ENCODE measurements around the gene PPP2R3A. TPM values are rescaled to one million over a fixed set of nuclear protein-coding genes. Genes with fewer than 3 reads are reported as not detected.

The PPP2R3A gene
- total and polyA plus RNA-seq, 2 experiments from 2014 or later = 18.3 to 43.9 TPM

DNA sequence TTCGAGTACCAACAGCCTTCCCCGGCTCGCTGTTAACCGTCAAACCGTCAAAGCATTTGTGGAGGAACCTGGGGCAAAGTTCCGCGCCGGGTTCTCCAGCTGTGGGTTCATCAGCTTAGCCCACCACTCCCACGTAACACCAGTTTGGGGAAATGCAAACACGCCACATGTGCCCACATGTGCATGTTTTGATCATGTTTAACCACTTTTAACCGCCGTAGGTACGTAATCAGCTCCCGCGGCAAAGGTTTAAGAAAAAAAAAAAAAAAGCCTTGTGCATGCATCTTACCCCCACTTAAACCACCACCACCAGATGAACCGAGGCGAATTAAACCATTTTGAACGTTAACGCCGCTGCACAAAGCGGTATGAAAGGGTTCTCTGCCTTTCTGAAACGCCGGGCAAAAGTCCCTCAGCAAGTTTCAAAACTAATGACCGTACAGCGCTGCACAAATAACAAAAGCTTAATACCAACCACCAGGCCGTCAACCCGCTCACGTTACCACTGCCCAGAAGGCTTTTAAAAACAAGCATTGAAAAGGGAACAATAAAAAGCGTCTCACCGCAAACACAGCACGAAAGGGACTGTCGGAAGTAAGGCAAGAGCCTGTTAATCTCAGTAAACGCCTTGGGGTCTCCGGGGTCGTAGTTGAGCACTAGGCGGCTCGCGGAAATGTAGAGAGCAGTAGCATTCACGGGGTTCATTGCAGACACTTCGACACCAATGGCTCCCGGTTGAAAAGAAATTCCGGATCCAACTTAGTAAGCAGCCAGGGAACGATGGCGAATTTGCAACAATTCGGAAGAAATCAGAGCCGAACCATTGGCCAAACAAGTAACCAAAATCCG lies 229.1 kb downstream of the PPP2R3A start:
- peak overlapping the region; percentile 96 for H3K4me3 ChIP-seq
- H3K36me3 ChIP-seq = no peaks in the 10 kb centered on the region
- H3K27me3 ChIP-seq = no peaks in the 10 kb centered on the region
- peak overlapping the region; percentile 99 for H3K27ac ChIP-seq
- peaks cover 20% of the 10 kb centered on the region for H3K4me1 ChIP-seq (ENCODE audit: low read depth)
- TF ChIP-seq, protein P1, sequence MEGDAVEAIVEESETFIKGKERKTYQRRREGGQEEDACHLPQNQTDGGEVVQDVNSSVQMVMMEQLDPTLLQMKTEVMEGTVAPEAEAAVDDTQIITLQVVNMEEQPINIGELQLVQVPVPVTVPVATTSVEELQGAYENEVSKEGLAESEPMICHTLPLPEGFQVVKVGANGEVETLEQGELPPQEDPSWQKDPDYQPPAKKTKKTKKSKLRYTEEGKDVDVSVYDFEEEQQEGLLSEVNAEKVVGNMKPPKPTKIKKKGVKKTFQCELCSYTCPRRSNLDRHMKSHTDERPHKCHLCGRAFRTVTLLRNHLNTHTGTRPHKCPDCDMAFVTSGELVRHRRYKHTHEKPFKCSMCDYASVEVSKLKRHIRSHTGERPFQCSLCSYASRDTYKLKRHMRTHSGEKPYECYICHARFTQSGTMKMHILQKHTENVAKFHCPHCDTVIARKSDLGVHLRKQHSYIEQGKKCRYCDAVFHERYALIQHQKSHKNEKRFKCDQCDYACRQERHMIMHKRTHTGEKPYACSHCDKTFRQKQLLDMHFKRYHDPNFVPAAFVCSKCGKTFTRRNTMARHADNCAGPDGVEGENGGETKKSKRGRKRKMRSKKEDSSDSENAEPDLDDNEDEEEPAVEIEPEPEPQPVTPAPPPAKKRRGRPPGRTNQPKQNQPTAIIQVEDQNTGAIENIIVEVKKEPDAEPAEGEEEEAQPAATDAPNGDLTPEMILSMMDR (IDR thresholded peaks at IDR 0.05; ENCODE audit: low read depth, low read length) = no peak
- peak in 1 of 2 donors; percentile 46 for DNase-seq (ENCODE audit: low read depth in 1 of 2, low spot score in 1 of 2)
- no peaks in the 10 kb centered on the region for H3K9me3 ChIP-seq (ENCODE audit: low read depth)

DNA sequence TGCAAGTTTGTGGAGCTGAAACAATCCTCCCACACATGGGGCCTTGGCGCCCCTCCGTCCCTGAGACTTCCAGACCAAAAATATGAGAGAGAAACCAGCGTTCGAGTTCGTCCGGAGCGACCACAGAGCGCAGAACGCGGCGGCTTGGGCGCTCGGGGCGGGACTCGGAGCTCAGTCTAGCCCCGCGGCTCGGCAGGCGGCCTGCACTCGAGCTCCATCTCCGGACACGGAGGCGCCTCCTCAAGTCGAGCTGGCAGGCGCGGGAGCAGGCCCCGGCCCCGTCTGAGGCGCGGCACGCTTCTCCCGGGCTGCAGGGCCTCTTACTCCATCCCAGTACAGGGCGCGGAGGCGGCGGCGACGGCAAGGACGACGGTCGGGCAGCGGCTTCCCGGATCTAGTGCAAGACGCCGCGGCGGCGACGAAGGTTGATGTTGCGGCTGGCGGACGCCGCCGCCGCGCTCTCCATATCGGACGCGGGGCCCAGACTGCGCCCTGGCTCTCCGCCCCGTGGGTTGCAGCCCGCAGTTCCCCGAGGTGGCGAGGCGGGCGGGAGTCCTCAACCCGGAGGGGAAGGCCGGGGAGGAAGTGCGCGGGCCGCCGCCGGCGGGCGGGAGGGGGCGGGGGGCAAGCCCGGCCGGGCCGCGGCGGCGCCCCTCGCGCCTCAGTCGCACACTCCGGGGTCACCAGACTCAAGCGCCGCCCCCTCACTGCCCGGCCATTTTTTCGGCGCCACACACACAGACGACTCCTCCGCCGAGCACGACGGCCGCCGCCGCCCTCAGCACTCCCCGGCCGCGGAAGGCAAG lies 229.9 kb downstream of the PPP2R3A start:
- no peaks in the 10 kb centered on the region for H3K27me3 ChIP-seq
- peaks cover 20% of the 10 kb centered on the region for H3K4me1 ChIP-seq (ENCODE audit: low read depth)
- H3K4me3 ChIP-seq = peak overlapping the region; percentile 96
- peak; percentile 83 to 84 for DNase-seq (ENCODE audit: low read depth in 1 of 2, low spot score in 1 of 2)
- no peaks in the 10 kb centered on the region for H3K9me3 ChIP-seq (ENCODE audit: low read depth)
- peak overlapping the region; percentile 99 for H3K27ac ChIP-seq
- no peaks in the 10 kb centered on the region for H3K36me3 ChIP-seq
- TF ChIP-seq, protein P1 (IDR thresholded peaks at IDR 0.05; ENCODE audit: low read depth, low read length) = no peak

DNA sequence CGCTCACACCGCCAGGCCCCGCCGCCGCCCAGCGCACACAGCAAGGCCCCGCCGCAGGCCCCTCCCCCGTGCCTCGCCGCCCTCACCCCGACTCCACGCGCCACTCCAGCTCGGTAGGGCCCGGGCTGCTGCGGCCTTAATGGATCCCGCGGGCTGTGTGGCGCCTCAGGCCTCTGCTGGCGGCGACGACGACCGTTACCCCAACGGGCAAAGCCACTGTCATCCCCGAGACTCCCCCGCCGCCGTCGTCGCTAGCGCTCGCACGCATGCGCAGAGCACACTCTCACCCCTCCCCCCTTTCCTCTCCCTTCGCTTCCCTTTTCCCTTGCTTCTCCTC lies 230.5 kb downstream of the PPP2R3A start, which contains the start of gene MSL2:
TSS of gene MSL2 (minus strand) at position 272 of the 337 bp plus-strand sequence. CDS start 1,222 bp downstream, outside the sequence.
- Histone ChIP-seq H3K4me1 (ENCODE audit: low read depth) (peaks cover 20% of the 10 kb centered on the region), H3K27ac (peak within 1 kb of the TSS; percentile 99)
- DNase-seq (ENCODE audit: low read depth in 1 of 2, low spot score in 1 of 2) = no peak

DNA sequence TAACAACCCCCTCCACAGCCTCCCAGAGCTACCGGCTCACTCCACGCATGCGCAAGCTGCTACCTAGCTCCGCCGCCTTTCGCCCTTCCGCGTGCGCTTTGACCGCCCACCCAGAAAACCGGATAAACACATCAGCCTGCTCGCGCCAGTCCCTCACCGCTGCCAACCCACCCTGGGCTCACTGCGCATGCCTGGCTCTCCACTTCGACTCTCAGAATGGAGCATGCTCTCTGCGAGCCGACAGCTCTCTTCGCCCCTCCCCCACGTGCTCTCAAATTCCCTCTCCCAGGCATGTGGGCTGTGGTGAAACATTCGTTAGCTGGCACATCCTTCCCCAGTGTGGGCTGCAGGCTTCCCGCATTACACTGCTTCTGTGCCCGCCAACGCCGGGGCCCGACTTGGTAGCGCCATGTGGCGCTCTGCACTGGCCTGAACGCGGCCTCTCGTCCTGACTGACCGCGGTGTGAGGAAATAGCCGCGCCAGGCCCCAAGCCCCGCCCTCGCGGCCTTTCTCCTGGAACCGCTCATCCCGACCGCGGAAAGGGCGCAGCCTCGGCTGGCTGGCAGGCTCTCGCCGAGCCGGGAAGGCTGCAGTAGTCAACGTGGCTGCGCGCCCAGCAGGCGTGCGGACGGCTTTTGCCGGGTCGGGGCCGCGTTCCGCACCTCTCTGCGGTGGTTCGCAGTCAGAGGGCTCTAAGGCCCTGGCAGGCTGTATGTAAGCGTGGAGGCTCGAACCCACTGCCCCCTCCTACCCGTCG lies 231.1 kb downstream of the PPP2R3A start:
- DNase-seq (ENCODE audit: low read depth in 1 of 2, low spot score in 1 of 2) = peak; percentile 99 to 100
- peak overlapping the region; percentile 99 for H3K27ac ChIP-seq
- no peaks in the 10 kb centered on the region for H3K36me3 ChIP-seq
- H3K27me3 ChIP-seq = no peaks in the 10 kb centered on the region
- TF ChIP-seq, protein P1 (IDR thresholded peaks at IDR 0.05; ENCODE audit: low read depth, low read length) = peak; percentile 3
- peaks cover 20% of the 10 kb centered on the region for H3K4me1 ChIP-seq (ENCODE audit: low read depth)
- peak overlapping the region; percentile 96 for H3K4me3 ChIP-seq
- no peaks in the 10 kb centered on the region for H3K9me3 ChIP-seq (ENCODE audit: low read depth)

More for the DNA sequence above, 230.5 kb downstream of the PPP2R3A start, which contains the start of gene MSL2:
- H3K9me3 ChIP-seq (ENCODE audit: low read depth) = no peaks in the 10 kb centered on the region
- TF ChIP-seq, protein P1 (IDR thresholded peaks at IDR 0.05; ENCODE audit: low read depth, low read length) = no peak
- no peaks in the 10 kb centered on the region for H3K27me3 ChIP-seq
- peak within 1 kb of the TSS; percentile 96 for H3K4me3 ChIP-seq
- no peaks in the 10 kb centered on the region for H3K36me3 ChIP-seq
